ENCODE results near the gene IGF2. TPM values are rescaled to one million over a fixed set of nuclear protein-coding genes. Genes with fewer than 3 reads are reported as not detected.

Gene IGF2
- total RNA-seq, 2 experiments from 2014 or later = 8.1 to 8.2 TPM

DNA sequence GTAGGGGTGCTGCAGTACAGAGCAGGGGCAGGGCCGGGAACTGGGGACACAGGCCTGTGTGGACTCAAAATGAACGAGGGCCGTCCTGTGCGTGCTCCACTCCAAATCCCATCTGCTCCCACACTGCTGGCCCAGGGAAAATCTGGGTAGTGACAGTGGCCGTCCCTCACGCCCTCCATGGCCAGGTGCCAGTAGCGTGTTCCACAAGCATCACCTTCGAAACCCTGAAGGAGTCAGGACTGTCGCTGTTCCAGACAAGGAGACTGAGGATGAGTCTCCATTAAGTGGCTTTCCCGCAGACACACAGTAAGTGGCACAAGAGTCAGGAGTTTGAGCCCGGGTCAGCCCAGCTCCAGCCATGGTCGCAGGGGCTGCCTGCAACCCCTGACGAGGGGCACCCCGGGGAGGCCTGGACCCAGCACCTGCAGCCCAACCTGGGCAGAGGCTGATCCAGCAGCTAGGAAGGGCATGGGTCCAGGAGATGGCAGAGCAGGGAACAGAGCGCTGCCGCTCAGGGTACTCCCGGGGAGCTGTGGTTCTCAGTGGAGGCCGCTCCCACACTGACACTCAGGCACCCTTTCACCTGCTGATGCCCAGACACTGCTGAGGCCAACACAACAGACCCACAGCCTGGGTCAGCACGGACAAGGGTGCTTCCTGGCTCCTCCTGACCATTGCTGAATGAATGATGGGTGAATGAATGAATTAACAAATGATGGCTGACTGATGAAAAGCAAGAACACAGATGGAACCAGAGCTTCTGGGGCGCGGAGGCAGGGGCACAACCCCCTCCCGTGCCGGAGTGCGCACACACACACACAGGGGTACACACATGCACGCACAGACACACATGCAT, 35.3 kb downstream of the IGF2 start:
- POLR2A ChIA-PET = no interaction called here
- intact Hi-C loops (cut with micrococcal nuclease) = no loop called here
- no peak overlapping the region for H3K27ac Mint-ChIP-seq
- CTCF ChIA-PET = no interaction called here
- no peaks in the 10 kb centered on the region for H3K36me3 Mint-ChIP-seq (ENCODE audit: low read depth)
- peaks cover 5% of the 10 kb centered on the region for H3K27me3 Mint-ChIP-seq
- no peak overlapping the region for H3K4me3 Mint-ChIP-seq
- H3K9me3 Mint-ChIP-seq = no peaks in the 10 kb centered on the region
- DNase-seq = no peak
- TF ChIP-seq, protein P1, sequence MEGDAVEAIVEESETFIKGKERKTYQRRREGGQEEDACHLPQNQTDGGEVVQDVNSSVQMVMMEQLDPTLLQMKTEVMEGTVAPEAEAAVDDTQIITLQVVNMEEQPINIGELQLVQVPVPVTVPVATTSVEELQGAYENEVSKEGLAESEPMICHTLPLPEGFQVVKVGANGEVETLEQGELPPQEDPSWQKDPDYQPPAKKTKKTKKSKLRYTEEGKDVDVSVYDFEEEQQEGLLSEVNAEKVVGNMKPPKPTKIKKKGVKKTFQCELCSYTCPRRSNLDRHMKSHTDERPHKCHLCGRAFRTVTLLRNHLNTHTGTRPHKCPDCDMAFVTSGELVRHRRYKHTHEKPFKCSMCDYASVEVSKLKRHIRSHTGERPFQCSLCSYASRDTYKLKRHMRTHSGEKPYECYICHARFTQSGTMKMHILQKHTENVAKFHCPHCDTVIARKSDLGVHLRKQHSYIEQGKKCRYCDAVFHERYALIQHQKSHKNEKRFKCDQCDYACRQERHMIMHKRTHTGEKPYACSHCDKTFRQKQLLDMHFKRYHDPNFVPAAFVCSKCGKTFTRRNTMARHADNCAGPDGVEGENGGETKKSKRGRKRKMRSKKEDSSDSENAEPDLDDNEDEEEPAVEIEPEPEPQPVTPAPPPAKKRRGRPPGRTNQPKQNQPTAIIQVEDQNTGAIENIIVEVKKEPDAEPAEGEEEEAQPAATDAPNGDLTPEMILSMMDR (IDR thresholded peaks at IDR 0.05) = no peak
- ATAC-seq = no peak
- peaks cover 3% of the 10 kb centered on the region for H3K4me1 Mint-ChIP-seq (ENCODE audit: low read depth)

DNA sequence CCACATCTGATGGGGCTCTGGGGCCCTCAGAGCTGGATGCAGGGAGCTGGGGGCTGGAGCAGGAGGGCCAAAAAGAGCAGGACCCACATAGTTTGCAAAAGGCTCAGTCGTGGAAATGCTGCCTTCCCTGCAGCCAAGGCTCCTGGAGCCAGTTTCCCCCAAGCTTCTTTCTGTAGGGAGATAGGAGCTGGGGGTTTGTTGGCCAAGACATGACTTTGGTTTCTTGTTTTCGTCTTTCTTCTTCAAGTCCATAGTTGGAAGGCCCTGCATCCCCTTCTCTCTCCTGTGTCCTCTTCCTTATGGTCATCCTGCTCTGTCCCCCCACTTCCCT, 36.3 kb downstream of the IGF2 start:
- Mint-ChIP-seq H3K27ac (no peak overlapping the region), H3K27me3 (peaks cover 5% of the 10 kb centered on the region), H3K4me1 (ENCODE audit: low read depth) (peaks cover 3% of the 10 kb centered on the region), H3K4me3 (no peak overlapping the region), H3K9me3 (no peaks in the 10 kb centered on the region), H3K36me3 (ENCODE audit: low read depth) (no peaks in the 10 kb centered on the region)
- TF ChIP-seq, protein P1 (IDR thresholded peaks at IDR 0.05) = no peak
- no peak for ATAC-seq
- ChIA-PET CTCF (interaction anchor here (1.0 kb wide), 1 partner anchor 450 kb away, joined by 3 read pairs; no protein-coding TSS in a partner anchor), POLR2A (no interaction called here)
- intact Hi-C loops (cut with micrococcal nuclease) = no loop called here
- no peak for DNase-seq

GRCh38 chr11:2102132-2102882, 36.9 kb downstream of the IGF2 start:
- DNase-seq (no peak), ATAC-seq (no peak)
- Mint-ChIP-seq H3K4me1 (ENCODE audit: low read depth) (peaks cover 3% of the 10 kb centered on the region), H3K4me3 (no peak overlapping the region), H3K27me3 (peaks cover 3% of the 10 kb centered on the region), H3K27ac (no peak overlapping the region), H3K36me3 (ENCODE audit: low read depth) (no peaks in the 10 kb centered on the region), H3K9me3 (no peaks in the 10 kb centered on the region)
- TF ChIP-seq, protein P1 (IDR thresholded peaks at IDR 0.05) = no peak
- POLR2A ChIA-PET = no interaction called here
- CTCF ChIA-PET = interaction anchor here (1.0 kb wide), 1 partner anchor 450 kb away, joined by 3 read pairs; no protein-coding TSS in a partner anchor
- intact Hi-C loops (cut with micrococcal nuclease) = no loop called here

DNA sequence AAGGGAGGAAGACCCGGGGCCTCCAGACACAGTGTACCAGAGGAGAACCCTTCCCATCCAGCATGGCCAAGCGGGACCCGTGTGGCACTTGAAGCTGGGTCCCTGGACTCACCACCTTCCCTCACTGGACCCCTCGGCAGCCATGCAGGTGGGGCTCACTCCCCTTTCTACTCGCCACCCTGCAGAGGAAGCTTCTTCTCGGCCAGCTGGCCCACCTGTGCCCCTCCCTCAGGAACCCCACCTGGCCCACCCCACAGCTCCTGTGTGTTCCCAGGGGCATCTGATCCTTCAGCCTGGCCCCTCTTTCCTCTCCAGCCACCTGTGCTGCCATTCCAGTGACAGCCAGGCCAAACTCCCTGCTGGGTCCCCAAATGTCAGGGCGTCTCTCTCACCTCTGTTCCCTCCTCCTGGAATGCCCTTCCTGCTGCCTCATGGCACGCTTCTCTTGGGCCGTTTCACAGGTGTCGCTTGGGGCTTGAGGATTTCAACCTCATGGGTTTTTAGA, 38.0 kb downstream of the IGF2 start:
- H3K4me1 Mint-ChIP-seq (ENCODE audit: low read depth) = peaks cover 3% of the 10 kb centered on the region
- no peaks in the 10 kb centered on the region for H3K36me3 Mint-ChIP-seq (ENCODE audit: low read depth)
- no peak overlapping the region for H3K4me3 Mint-ChIP-seq
- H3K27ac Mint-ChIP-seq = no peak overlapping the region
- CTCF ChIA-PET = interaction anchor here (3.5 kb wide), 1 partner anchor 50 kb away, joined by 19 read pairs; no protein-coding TSS in a partner anchor
- TF ChIP-seq, protein P1 (IDR thresholded peaks at IDR 0.05) = no peak
- H3K27me3 Mint-ChIP-seq = peaks cover 3% of the 10 kb centered on the region
- intact Hi-C loops (cut with micrococcal nuclease) = no loop called here
- ATAC-seq (no peak), DNase-seq (no peak)
- no peaks in the 10 kb centered on the region for H3K9me3 Mint-ChIP-seq
- POLR2A ChIA-PET = no interaction called here

All from activated CD8-positive, alpha-beta T cell treated with anti-CD3 and anti-CD28 coated beads for 36 hours (primary cell).